HG02970 (cell line): ENCODE measurements around the gene IGF2BP2.

Experiments
- ATAC-seq: cut with Tn5 transposase; IDR thresholded peaks from one replicate; pipeline ENCODE4 v1.9.1; 2021; ENCODE audit warnings: mild to moderate bottlenecking, moderate library complexity, moderate number of reproducible peaks; ENCODE audit not compliant: unreplicated experiment, low FRiP score

Gene IGF2BP2

DNA sequence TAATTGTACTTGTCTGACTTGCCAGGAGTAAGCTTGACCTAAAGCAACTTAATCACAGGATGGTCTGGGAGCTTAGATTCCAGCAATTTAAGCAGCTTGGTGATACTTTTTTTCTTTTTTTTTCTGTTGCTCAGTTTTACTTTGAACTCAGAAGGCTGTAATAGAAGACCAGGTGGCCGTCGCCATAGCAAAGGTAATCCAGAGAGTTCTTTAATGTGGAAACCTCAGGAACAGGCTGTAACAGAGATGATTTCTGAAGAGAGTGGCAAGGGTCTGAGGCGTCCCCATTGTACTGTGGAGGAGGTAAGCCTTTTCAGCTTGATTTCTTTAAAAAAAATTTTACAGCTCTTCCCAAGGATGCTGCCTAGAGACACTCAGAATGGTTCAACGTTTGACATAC lies 218.6 kb downstream of the IGF2BP2 start:
- no peak for ATAC-seq

GRCh38 chr3:185605566-185605965 lies 219.3 kb downstream of the IGF2BP2 start:
- ATAC-seq: no peak

GRCh38 chr3:185595526-185595925 lies 229.3 kb downstream of the IGF2BP2 start:
- no peak for ATAC-seq

DNA sequence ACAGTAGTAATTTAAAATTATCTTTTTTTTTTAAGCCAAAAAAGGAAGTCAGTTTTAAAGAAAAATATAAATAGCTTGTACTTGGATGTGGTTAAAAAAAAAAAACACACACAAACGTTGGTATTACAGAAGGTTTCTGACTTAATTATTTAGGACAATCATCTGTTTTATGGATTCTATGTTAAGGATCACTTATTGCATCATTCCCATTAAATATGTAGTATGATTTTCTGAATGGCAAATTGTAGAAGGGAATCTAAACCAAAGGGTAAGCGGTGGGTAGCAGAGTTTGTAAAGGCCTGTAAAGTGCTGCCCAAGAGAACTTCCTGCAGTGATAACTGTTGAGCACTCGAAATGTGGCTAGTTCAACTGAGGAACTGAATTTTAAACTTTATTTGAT lies 230.8 kb downstream of the IGF2BP2 start:
- ATAC-seq: no peak
